ENCODE measurements around the gene CDRT4. TPM values are rescaled to one million over a fixed set of nuclear protein-coding genes. Genes with fewer than 3 reads are reported as not detected.

The CDRT4 gene
- total RNA-seq, 1 donor, result 2.9 TPM

GRCh38 chr17:15424521-15424920 lies 42.9 kb downstream of the CDRT4 start:
- no peak for DNase-seq (ENCODE audit: low read depth)
- TF ChIP-seq, protein P1, sequence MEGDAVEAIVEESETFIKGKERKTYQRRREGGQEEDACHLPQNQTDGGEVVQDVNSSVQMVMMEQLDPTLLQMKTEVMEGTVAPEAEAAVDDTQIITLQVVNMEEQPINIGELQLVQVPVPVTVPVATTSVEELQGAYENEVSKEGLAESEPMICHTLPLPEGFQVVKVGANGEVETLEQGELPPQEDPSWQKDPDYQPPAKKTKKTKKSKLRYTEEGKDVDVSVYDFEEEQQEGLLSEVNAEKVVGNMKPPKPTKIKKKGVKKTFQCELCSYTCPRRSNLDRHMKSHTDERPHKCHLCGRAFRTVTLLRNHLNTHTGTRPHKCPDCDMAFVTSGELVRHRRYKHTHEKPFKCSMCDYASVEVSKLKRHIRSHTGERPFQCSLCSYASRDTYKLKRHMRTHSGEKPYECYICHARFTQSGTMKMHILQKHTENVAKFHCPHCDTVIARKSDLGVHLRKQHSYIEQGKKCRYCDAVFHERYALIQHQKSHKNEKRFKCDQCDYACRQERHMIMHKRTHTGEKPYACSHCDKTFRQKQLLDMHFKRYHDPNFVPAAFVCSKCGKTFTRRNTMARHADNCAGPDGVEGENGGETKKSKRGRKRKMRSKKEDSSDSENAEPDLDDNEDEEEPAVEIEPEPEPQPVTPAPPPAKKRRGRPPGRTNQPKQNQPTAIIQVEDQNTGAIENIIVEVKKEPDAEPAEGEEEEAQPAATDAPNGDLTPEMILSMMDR (IDR thresholded peaks at IDR 0.05; ENCODE audit: insufficient read depth, low read length), result no peak
- no peak overlapping the region for H3K4me3 ChIP-seq (ENCODE audit: low read depth, low read length)

- DNase-seq (ENCODE audit: low read depth), result no peak
- TF ChIP-seq, protein P1 (IDR thresholded peaks at IDR 0.05; ENCODE audit: insufficient read depth, low read length), result no peak
- H3K4me3 ChIP-seq (ENCODE audit: low read depth, low read length), result no peak overlapping the region
These were observed 44.9 kb downstream of the CDRT4 start for GRCh38 chr17:15422392-15422965.

- no peak overlapping the region for H3K4me3 ChIP-seq (ENCODE audit: low read depth, low read length)
- no peak for DNase-seq (ENCODE audit: low read depth)
- TF ChIP-seq, protein P1 (IDR thresholded peaks at IDR 0.05; ENCODE audit: insufficient read depth, low read length), result no peak
These were observed 48.6 kb downstream of the CDRT4 start for GRCh38 chr17:15418781-15419180.

- DNase-seq (ENCODE audit: low read depth), result no peak
- TF ChIP-seq, protein P1 (IDR thresholded peaks at IDR 0.05; ENCODE audit: insufficient read depth, low read length), result no peak
- no peak overlapping the region for H3K4me3 ChIP-seq (ENCODE audit: low read depth, low read length)
These were observed 52.7 kb downstream of the CDRT4 start for GRCh38 chr17:15414532-15415306.

DNA sequence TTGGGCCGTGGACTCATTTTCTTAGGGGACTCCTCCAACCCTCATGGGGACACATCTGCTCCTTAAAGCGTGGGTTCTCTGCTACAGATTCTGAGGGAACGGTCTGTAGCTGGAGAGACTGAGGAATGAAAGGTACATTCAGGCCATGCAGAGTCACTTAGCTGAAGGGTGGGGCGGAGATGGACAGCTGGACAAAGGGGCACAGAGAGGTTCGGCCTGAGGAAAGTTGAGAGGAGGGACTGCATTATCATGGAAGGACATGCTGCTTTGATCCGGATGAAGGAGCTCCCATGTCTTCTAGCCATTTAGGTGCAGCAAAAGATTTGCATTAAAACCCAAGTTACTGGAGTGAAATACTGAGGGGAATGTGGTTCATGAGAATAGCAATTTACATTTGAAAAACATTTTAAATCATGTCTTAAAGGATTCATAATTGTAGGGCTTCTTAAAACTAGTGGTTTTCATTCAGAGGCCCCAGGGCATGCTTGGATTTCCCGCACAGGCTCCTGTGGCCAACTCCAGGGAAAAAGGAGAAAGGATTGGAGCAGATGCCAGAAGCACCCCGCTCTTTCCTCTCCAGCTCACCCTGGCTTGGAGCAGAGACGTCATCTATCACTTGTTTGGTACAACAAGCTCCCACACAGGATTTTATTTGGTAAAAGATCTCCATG lies 54.2 kb downstream of the CDRT4 start:
- no peak for DNase-seq (ENCODE audit: low read depth)
- H3K4me3 ChIP-seq (ENCODE audit: low read depth, low read length), result no peak overlapping the region
- TF ChIP-seq, protein P1 (IDR thresholded peaks at IDR 0.05; ENCODE audit: insufficient read depth, low read length), result no peak

DNA sequence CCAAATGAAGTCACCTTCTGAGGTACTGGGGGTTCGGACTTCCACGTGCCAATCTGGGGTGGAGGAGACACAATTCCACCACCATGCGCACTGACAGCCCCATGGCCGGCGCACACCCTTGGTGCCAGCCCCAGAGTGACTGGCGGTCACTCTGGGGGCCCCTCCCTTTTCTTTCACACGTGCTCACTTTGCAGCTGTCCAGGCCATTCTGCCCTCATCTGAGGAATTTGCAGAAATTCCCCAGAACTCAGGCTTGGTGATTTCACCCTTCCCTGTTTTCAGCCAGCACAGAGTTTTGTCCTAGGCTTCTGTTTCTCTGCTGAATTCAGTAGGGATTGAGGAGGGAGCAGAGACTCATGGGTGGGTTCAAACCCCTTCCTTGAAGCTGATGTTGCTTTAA lies 54.8 kb downstream of the CDRT4 start:
- TF ChIP-seq, protein P1 (IDR thresholded peaks at IDR 0.05; ENCODE audit: insufficient read depth, low read length), result no peak
- H3K4me3 ChIP-seq (ENCODE audit: low read depth, low read length), result no peak overlapping the region
- no peak for DNase-seq (ENCODE audit: low read depth)
